OCI-LY7 (cell line): Measurements from ENCODE around the gene MAL. TPM values are rescaled to one million over a fixed set of nuclear protein-coding genes. Genes with fewer than 3 reads are reported as not detected.

Source experiments
- BruUV-seq: library from RNA; stranded (reverse); fragments of 400-500 nt; replicated peaks from 2 replicates; lab custom pipeline; 2021; lab: Mats Ljungman, UMichigan
- CTCF ChIA-PET: fragments of 300-600 bp; sonication (Branson Sonifier 250); formaldehyde crosslinking; loops from one replicate; lab custom pipeline; 2022; ENCODE audit warnings: antibody characterized with exemption; ENCODE audit not compliant: unreplicated experiment; lab: Charles Lee
- POLR2A ChIA-PET: fragments of 300-600 bp; sonication (Branson Sonifier 250); formaldehyde crosslinking; loops from one replicate; lab custom pipeline; 2022; ENCODE audit warnings: antibody characterized with exemption; lab: Charles Lee
- DNase-seq: peaks from one replicate; pipeline ENCODE4 v3.0.0-alpha.2; 2015; ENCODE audit warnings: low spot score
- H2AFZ ChIP-seq: fragments of 200-600 bp; sonication (generic), shearing (Covaris generic); 2 replicates; pipeline ENCODE4 v1.6.1; 2014; ENCODE audit warnings: mild to moderate bottlenecking, antibody characterized with exemption, low read length, moderate library complexity
- H3K27ac ChIP-seq: fragments of 200-600 bp; sonication (generic); 2 replicates; pipeline ENCODE4 v1.5.1; 2014; ENCODE audit warnings: mixed run types, low read depth, mild to moderate bottlenecking, moderate library complexity, low read length, inconsistent platforms; ENCODE audit not compliant: poor library complexity, severe bottlenecking
- H3K36me3 ChIP-seq: fragments of 200-600 bp; sonication (generic); 2 replicates; pipeline ENCODE4 v1.6.1; 2014; ENCODE audit warnings: mild to moderate bottlenecking, antibody characterized with exemption, low read length, moderate library complexity, mixed read lengths; ENCODE audit not compliant: insufficient read depth
- H3K4me1 ChIP-seq: fragments of 200-600 bp; sonication (generic); 2 replicates; pipeline ENCODE4 v1.5.1; 2014; ENCODE audit warnings: mild to moderate bottlenecking, low read length; ENCODE audit not compliant: insufficient read depth, poor library complexity, severe bottlenecking
- H3K4me2 ChIP-seq: fragments of 200-600 bp; sonication (generic); 2 replicates; pipeline ENCODE4 v1.6.1; 2014; ENCODE audit warnings: mild to moderate bottlenecking, low read length
- H3K4me3 ChIP-seq: fragments of 200-600 bp; sonication (generic); 2 replicates; pipeline ENCODE4 v1.5.1; 2014; ENCODE audit warnings: mild to moderate bottlenecking, low read depth, low read length; ENCODE audit not compliant: poor library complexity, severe bottlenecking
- H3K79me2 ChIP-seq: fragments of 200-600 bp; sonication (generic); 2 replicates; pipeline ENCODE4 v1.6.1; 2016; ENCODE audit warnings: low read depth, mild to moderate bottlenecking, low read length, moderate library complexity, mixed read lengths; ENCODE audit not compliant: insufficient read depth
- H3K9me2 ChIP-seq: fragments of 200-600 bp; sonication (generic); 2 replicates; pipeline ENCODE4 v1.6.1; 2016; ENCODE audit warnings: mild to moderate bottlenecking, low read length, mixed read lengths; ENCODE audit not compliant: insufficient read depth
- H3K9me3 ChIP-seq: fragments of 200-600 bp; sonication (generic); 2 replicates; pipeline ENCODE4 v1.6.1; 2014; ENCODE audit warnings: mild to moderate bottlenecking, mixed run types, low read length, mixed read lengths
- H4K20me1 ChIP-seq: fragments of 200-600 bp; sonication (generic); 2 replicates; pipeline ENCODE4 v1.6.1; 2014; ENCODE audit warnings: mild to moderate bottlenecking, antibody characterized with exemption, low read length, moderate library complexity, mixed read lengths; ENCODE audit not compliant: insufficient read depth
- EZH2phosphoT487 ChIP-seq: fragments of 200-600 bp; sonication (generic); IDR thresholded peaks from 2 replicates; pipeline ENCODE4 v1.6.1; 2018; ENCODE audit warnings: low read depth, borderline replicate concordance, mild to moderate bottlenecking, mixed run types, antibody characterized with exemption, low read length, moderate library complexity, mixed read lengths
- intact Hi-C: fragments of 100-400 bp; cut with micrococcal nuclease; formaldehyde crosslinking; loops from one replicate; pipeline ENCODE4 v1.10.0; 2022; ENCODE audit not compliant: unreplicated experiment
- total RNA-seq, 2 experiments: library from RNA; depleted of rRNA in 1 of 2; stranded (reverse); fragments of >200 nt in 1 of 2; shearing (Covaris generic) in 1 of 2; gene quantifications; 2 replicates each; pipeline ENCODE4 v1.2.3, GENCODE V29; 2014 to 2022
- TF ChIP-seq, protein P1 (sequence below): fragments of 200-600 bp; sonication (generic); conservative IDR thresholded peaks from 2 replicates; pipeline ENCODE4 v1.5.1; 2014; ENCODE audit warnings: mild to moderate bottlenecking, antibody characterized with exemption, low read length, moderate library complexity, mixed read lengths

The MAL gene
- total RNA-seq, 2 experiments from 2014 or later: not detected

- Histone ChIP-seq H3K4me3 (no peak overlapping the region), H2AFZ (no peak overlapping the region), H3K79me2 (no peaks in the 10 kb centered on the region), H3K27ac (no peak overlapping the region), H3K4me1 (no peaks in the 10 kb centered on the region), H3K9me3 (no peaks in the 10 kb centered on the region), H4K20me1 (no peaks in the 10 kb centered on the region), H3K4me2 (no peak overlapping the region), H3K36me3 (no peaks in the 10 kb centered on the region), H3K9me2 (no peaks in the 10 kb centered on the region)
- no peak for DNase-seq
- ChIA-PET POLR2A (no interaction called here), CTCF (no interaction called here)
- no TSS peak for BruUV-seq
- intact Hi-C loops: no loop called here
- TF ChIP-seq, protein P1, sequence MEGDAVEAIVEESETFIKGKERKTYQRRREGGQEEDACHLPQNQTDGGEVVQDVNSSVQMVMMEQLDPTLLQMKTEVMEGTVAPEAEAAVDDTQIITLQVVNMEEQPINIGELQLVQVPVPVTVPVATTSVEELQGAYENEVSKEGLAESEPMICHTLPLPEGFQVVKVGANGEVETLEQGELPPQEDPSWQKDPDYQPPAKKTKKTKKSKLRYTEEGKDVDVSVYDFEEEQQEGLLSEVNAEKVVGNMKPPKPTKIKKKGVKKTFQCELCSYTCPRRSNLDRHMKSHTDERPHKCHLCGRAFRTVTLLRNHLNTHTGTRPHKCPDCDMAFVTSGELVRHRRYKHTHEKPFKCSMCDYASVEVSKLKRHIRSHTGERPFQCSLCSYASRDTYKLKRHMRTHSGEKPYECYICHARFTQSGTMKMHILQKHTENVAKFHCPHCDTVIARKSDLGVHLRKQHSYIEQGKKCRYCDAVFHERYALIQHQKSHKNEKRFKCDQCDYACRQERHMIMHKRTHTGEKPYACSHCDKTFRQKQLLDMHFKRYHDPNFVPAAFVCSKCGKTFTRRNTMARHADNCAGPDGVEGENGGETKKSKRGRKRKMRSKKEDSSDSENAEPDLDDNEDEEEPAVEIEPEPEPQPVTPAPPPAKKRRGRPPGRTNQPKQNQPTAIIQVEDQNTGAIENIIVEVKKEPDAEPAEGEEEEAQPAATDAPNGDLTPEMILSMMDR: no peak
- no peak for TF ChIP-seq EZH2phosphoT487
These were observed 17.2 kb downstream of the MAL start for GRCh38 chr2:95042472-95043271.

- H4K20me1 ChIP-seq: no peaks in the 10 kb centered on the region
- no peak overlapping the region for H2AFZ ChIP-seq
- H3K9me3 ChIP-seq: no peaks in the 10 kb centered on the region
- no peak overlapping the region for H3K4me3 ChIP-seq
- H3K79me2 ChIP-seq: no peaks in the 10 kb centered on the region
- no peak for DNase-seq
- H3K9me2 ChIP-seq: no peaks in the 10 kb centered on the region
- TF ChIP-seq, protein P1: no peak
- TF ChIP-seq EZH2phosphoT487: no peak
- H3K4me2 ChIP-seq: no peak overlapping the region
- H3K27ac ChIP-seq: no peak overlapping the region
- BruUV-seq: no TSS peak
- no peaks in the 10 kb centered on the region for H3K4me1 ChIP-seq
- ChIA-PET POLR2A (no interaction called here), CTCF (no interaction called here)
- no peaks in the 10 kb centered on the region for H3K36me3 ChIP-seq
- intact Hi-C loops: no loop called here
These were observed 18.0 kb downstream of the MAL start for GRCh38 chr2:95043300-95044093.
